ENCODE measurements around the gene UBR3. TPM values are rescaled to one million over a fixed set of nuclear protein-coding genes. Genes with fewer than 3 reads are reported as not detected.

Gene UBR3
- total RNA-seq, 1 experiment from 2014 or later: 21.9 TPM

Other genes with a start within 250 kb of the UBR3 start
- gene PPIG, start 243.1 kb upstream of the UBR3 start, total RNA-seq (2021): 28.4 and 34.0 TPM in 2 replicates
- gene CFAP210, start 133.0 kb upstream of the UBR3 start, total RNA-seq (2021): 0.96 TPM in 1 of 2 replicates, not detected in the other
- gene PHOSPHO2, start 133.0 kb upstream of the UBR3 start, total RNA-seq (2021): 5.3 and 5.9 TPM in 2 replicates
- 6.0 and 7.5 TPM in 2 replicates for gene KLHL23, start 93.6 kb upstream of the UBR3 start, total RNA-seq (2021)
- 53.8 and 71.3 TPM in 2 replicates for gene SSB, start 28.6 kb upstream of the UBR3 start, total RNA-seq (2021)
- 51.1 and 61.4 TPM in 2 replicates for gene METTL5, start 2.5 kb upstream of the UBR3 start, total RNA-seq (2021)